Breast epithelium (tissue), 4 donors: ENCODE measurements around the gene POU5F1. TPM values are rescaled to one million over a fixed set of nuclear protein-coding genes. Genes with fewer than 3 reads are reported as not detected.
"Not testable (repeated sequence)": the region's sequence is repeated elsewhere in the genome, so short reads cannot be mapped to it uniquely, and the experiment has no call there.

Experiments used
- DNase-seq, 2 donors: peaks; one replicate each; pipeline ENCODE4 v3.0.0-alpha.2; 2019; ENCODE audit warnings: low spot score in 2 of 2
- H3K27ac ChIP-seq, 2 donors: fragments of 200-600 bp; sonication (generic) in 1 of 2; one replicate each; pipeline ENCODE4 v1.5.1; 2016 to 2019; ENCODE audit warnings: mild to moderate bottlenecking in 1 of 2
- H3K27me3 ChIP-seq, 2 donors: fragments of 200-600 bp; sonication (generic) in 1 of 2; one replicate each; pipeline versions ENCODE4 v1.5.1 to v1.6.0; 2017 to 2019; ENCODE audit warnings: control low read depth in 1 of 2, mild to moderate bottlenecking in 1 of 2
- H3K36me3 ChIP-seq: fragments of 200-600 bp; one replicate; pipeline ENCODE4 v1.5.1; 2019
- H3K4me1 ChIP-seq, 2 donors: fragments of 200-600 bp; sonication (generic); one replicate each; pipeline ENCODE4 v1.5.1; 2016 to 2019; ENCODE audit warnings: control low read depth in 1 of 2
- H3K4me3 ChIP-seq, 3 donors: fragments of 200-600 bp; sonication (generic); 1 replicate in 2 of 3; 2 replicates in 1 of 3; pipeline ENCODE4 v1.5.1; 2016 to 2019; ENCODE audit warnings: mild to moderate bottlenecking in 3 of 3, moderate library complexity in 2 of 3
- H3K9me3 ChIP-seq, 2 donors: fragments of 200-600 bp; sonication (generic) in 1 of 2; one replicate each; pipeline ENCODE4 v1.5.1; 2016 to 2019; ENCODE audit warnings: control low read depth in 1 of 2
- POLR2A ChIP-seq: fragments of 450-650 bp; IDR thresholded peaks from one replicate; pipeline ENCODE4 v1.6.1; 2016; ENCODE audit warnings: antibody characterized with exemption, mild to moderate bottlenecking, moderate library complexity
- POLR2AphosphoS5 ChIP-seq, 3 donors: sonication (generic); formaldehyde crosslinking; IDR thresholded peaks; one replicate each; pipeline ENCODE4 v1.6.1; 2017; ENCODE audit warnings: antibody characterized with exemption in 3 of 3
- intact Hi-C: fragments of 100-400 bp; cut with DNase I; formaldehyde crosslinking; loops from one replicate; pipeline ENCODE4 v1.15.1; 2023; ENCODE audit warnings: low total_unique reads
- total RNA-seq, 3 donors: library from RNA; depleted of rRNA; stranded (reverse); fragments of >200 nt; gene quantifications; one replicate each; pipeline ENCODE4 v1.1.0, GENCODE V29; 2016
- TF ChIP-seq, protein P1 (sequence below), 3 donors: fragments of 450-650 bp; IDR thresholded peaks; one replicate each; pipeline ENCODE4 v1.5.1; 2016 to 2017; ENCODE audit warnings: antibody characterized with exemption in 3 of 3, mild to moderate bottlenecking in 3 of 3, moderate library complexity in 3 of 3

Gene POU5F1
- total RNA-seq, 3 donors from 2014 or later, result 0.64 to 4.5 (median 0.98) TPM

DNA sequence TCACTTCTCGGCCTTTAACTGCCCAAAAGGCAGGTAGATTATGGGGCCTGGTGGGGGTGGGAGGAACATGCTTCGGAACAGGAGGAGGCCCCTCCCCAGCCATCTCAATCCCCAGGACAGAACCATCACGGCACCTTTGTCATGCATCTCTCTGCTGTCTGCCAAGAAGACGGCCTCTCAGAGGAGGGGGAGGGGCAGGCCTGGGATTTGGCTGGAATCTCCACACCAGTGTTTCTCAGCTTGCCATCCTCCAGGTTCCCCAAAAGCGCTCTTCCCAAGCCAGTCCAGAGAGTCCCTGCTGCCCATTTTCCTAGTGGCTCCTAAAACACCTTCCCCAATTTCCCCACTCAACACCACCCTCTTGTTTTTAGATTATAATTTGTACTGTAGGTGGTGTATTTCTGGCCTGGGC lies 2.5 kb upstream of the POU5F1 start:
- Histone ChIP-seq H3K27ac (no peak overlapping the region), H3K4me1 (no peaks in the 10 kb centered on the region), H3K36me3 (no peaks in the 10 kb centered on the region), H3K27me3 (no peaks in the 10 kb centered on the region), H3K9me3 (no peaks in the 10 kb centered on the region), H3K4me3 (no peak overlapping the region)
- DNase-seq, result no peak
- intact Hi-C loops, result no loop called here
- TF ChIP-seq POLR2AphosphoS5 (IDR thresholded peaks at IDR 0.05), result no peak
- TF ChIP-seq POLR2A, result no peak
- TF ChIP-seq, protein P1, sequence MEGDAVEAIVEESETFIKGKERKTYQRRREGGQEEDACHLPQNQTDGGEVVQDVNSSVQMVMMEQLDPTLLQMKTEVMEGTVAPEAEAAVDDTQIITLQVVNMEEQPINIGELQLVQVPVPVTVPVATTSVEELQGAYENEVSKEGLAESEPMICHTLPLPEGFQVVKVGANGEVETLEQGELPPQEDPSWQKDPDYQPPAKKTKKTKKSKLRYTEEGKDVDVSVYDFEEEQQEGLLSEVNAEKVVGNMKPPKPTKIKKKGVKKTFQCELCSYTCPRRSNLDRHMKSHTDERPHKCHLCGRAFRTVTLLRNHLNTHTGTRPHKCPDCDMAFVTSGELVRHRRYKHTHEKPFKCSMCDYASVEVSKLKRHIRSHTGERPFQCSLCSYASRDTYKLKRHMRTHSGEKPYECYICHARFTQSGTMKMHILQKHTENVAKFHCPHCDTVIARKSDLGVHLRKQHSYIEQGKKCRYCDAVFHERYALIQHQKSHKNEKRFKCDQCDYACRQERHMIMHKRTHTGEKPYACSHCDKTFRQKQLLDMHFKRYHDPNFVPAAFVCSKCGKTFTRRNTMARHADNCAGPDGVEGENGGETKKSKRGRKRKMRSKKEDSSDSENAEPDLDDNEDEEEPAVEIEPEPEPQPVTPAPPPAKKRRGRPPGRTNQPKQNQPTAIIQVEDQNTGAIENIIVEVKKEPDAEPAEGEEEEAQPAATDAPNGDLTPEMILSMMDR (IDR thresholded peaks at IDR 0.05), result no peak

DNA sequence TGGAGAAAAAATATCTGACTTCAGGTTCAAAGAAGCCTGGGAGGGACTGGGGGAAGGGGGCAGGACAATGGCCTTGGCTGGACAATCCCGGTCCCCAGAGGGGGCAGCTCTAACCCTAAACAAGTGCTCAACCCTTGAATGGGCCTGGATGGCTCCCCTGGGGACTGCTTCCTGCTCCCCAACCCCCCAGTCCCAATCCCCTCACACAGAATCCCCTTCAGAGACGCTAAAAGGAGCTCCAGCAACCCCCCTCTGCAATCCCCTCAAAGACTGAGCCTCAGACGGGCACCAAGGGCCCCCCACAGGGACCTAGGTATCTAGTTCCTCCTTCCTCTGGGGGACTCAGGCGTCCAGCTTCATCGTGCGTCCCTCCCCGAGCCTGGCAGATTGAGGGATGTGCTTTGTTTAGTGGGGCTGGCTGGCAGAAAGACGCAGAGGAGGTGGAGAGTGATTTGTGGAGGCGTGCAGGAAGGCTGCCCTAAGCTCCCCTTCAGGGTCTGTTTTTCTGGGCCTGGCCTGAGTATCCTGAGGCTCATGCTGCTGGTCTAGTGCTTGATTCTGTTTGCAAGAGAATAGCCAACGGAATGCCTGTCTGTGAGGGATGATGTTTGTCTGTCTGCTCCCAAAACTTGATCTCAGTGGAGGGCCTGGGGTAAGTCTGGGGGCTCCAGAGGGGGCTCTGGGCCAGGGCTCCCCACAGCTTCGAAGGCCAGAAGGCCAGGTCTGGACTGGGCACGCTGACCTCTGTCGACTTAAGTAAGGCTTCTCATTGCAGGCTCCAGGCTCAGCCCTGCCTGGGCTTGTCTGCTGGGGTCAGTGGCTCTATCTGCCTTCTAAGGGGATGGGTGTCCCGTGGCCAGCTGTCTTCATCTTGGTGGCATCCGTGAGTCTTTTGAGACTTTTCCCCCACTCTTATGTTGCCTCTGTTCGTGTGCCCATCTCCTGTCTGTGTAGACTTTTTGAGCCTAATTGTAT lies 1.7 kb upstream of the POU5F1 start:
- no peak for DNase-seq
- TF ChIP-seq, protein P1 (IDR thresholded peaks at IDR 0.05), result no peak
- TF ChIP-seq POLR2AphosphoS5 (IDR thresholded peaks at IDR 0.05) (no peak), POLR2A (no peak)

DNA sequence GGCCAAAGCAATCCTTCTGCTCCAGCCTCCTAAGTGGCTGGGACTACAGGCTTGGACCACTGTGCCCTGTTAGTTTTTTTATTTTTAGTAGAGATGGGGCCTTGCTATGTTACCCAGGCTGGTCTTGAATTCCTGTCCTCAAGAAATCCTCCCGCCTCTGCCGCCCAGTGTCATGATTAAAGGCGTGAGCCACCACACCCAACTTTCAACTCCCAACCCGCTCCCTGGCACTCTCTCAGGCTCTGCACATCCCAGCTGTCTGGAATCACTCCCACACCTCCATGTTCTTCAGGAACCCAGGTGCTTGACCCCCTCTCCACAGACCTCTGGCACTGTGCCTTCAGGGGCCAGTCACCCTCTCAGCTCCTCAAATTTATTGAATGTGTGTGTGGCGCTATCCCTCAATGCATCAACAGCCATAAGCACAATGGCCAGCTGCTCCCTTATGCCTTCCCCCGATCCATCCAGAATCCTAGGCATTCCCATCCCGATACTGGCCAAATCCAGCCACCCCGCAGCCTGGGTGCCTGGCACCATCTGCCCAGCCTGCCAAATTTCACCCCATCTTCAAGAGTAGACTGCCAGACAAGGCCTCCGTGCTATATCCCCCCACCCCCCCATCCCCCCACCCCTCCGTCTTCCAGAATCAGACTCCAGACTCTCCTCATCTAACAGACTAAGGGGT lies 647 bp upstream of the POU5F1 start:
- DNase-seq, result no peak

More for the DNA sequence above, 1.7 kb upstream of the POU5F1 start:
- Histone ChIP-seq H3K4me1 (no peaks in the 10 kb centered on the region), H3K27ac (no peak overlapping the region), H3K27me3 (no peaks in the 10 kb centered on the region), H3K9me3 (no peaks in the 10 kb centered on the region), H3K36me3 (no peaks in the 10 kb centered on the region), H3K4me3 (no peak overlapping the region)
- intact Hi-C loops, result no loop called here

DNA sequence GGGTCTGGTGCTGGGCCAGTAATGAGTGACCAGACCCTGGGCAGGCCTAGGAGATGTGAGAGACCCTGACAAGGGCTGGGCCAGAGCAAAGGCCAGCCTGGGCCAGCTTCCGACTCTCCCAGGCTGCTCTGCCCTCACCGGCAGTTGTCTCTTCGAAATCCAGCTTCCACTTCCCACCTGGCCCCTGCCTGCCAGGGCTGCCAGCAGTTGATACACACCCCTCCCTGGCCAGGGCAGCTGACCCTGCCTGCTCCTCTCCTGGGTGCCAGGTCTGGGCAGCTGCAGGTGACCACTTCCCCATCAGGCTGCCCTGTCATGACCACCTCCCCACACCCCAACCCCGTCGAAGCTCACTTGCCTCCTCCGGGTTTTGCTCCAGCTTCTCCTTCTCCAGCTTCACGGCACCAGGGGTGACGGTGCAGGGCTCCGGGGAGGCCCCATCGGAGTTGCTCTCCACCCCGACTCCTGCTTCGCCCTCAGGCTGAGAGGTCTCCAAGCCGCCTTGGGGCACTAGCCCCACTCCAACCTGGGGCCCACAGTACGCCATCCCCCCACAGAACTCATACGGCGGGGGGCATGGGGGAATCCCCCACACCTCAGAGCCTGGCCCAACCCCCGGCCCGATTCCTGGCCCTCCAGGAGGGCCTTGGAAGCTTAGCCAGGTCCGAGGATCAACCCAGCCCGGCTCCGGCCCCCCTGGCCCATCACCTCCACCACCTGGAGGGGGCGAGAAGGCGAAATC lies 453 bp downstream of the POU5F1 start:
- H3K36me3 ChIP-seq, H3K4me1 ChIP-seq, H3K9me3 ChIP-seq, DNase-seq, H3K4me3 ChIP-seq, intact Hi-C loops, H3K27me3 ChIP-seq, H3K27ac ChIP-seq: not testable (repeated sequence)

More for the DNA sequence above, 647 bp upstream of the POU5F1 start:
- Histone ChIP-seq H3K27me3 (no peaks in the 10 kb centered on the region), H3K4me1 (no peaks in the 10 kb centered on the region), H3K27ac (no peak overlapping the region), H3K9me3 (no peaks in the 10 kb centered on the region), H3K36me3 (no peaks in the 10 kb centered on the region), H3K4me3 (no peak overlapping the region)
- TF ChIP-seq POLR2AphosphoS5 (IDR thresholded peaks at IDR 0.05), result no peak
- TF ChIP-seq, protein P1 (IDR thresholded peaks at IDR 0.05), result no peak
- TF ChIP-seq POLR2A, result no peak
- intact Hi-C loops, result no loop called here

DNA sequence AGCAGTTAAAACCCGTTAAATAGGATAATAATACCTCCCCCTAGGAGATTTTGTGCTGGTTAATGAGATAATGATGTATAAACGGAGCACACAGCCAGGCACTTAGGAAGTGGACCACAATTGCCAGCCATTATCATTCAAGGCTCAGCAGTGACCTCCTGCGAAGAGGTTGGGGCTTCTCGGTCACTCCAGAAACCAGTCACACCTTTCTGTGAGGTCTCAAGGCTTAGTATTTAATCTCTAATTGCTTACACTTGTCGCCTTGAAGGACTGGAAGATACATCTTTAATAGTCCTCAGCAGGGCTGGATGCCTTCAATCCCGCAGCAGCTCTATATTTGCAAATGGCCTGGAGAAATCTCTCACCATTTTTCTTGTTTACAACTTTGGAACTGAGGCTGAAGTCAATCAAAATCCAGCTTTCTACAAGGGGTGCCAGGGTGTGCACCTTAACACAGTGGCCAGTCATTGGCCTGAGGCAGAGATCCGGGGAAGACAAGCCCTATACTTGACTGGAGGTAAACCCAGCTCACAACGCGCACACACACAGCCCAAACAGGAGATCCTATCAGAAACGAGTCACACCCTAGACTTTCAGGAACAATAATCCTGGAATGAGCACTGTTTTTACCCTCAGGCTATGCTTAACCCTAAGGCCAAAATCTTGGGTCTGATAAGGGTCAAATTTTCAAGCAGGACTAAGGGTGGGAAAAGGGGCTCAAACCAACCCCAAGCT lies 1.2 kb downstream of the POU5F1 start:
- no peak overlapping the region for H3K27ac ChIP-seq
- H3K4me1 ChIP-seq, result no peaks in the 10 kb centered on the region
- intact Hi-C loops, result no loop called here
- H3K9me3 ChIP-seq, result no peaks in the 10 kb centered on the region
- H3K36me3 ChIP-seq, result no peaks in the 10 kb centered on the region
- H3K27me3 ChIP-seq, result no peaks in the 10 kb centered on the region
- TF ChIP-seq POLR2A, result no peak
- TF ChIP-seq POLR2AphosphoS5 (IDR thresholded peaks at IDR 0.05), result no peak
- TF ChIP-seq, protein P1 (IDR thresholded peaks at IDR 0.05), result no peak
- no peak for DNase-seq
- no peak overlapping the region for H3K4me3 ChIP-seq
